ENCODE measurements around the gene PPP1R3G. TPM values are rescaled to one million over a fixed set of nuclear protein-coding genes. Genes with fewer than 3 reads are reported as not detected.

Gene PPP1R3G
- not detected in 2 replicates for total RNA-seq (2014; rRNA removed; shearing (Covaris generic); ENCODE audit: low replicate concordance)

DNA sequence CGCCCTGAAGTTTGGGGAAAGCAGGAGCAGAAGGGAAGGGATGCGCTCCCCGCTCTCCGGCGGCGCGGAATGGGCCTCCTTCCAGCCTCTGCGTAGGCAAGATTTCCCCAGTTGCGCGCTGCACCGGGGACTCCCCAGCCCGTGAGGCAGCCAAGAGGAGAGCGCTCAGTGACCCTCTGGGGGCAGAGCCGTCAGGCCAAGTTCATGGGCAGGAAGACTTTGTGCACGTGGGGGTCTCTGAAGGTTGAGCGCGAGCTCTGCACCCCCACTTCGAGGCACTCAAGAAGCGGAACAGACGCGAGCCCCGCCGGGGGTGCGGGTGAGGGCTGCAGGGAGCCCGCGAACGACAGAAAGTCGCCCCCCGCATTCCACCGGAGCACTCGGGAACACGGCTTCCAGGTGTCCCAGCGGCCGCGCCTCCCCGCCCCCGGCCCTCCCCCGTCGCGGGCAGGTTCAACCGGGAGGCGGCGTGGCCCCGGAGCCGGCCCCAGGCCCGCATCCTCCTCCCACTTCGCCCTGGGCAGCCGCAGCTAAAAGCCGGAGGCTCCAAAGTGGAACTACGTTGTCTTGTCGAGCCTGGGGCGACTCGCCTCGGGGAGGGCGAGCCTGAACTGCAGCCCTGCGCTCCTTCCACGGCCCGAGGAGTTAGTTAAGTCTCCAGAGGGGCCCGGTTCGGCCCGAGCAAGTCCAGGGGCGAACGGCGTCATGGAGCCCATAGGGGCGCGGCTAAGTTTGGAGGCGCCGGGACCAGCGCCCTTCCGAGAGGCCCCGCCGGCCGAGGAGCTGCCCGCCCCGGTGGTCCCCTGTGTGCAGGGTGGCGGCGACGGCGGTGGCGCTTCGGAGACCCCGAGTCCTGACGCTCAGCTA lies at the start of gene PPP1R3G:
Gene PPP1R3G, plus strand, starts transcription at position 561 of the 867 bp plus-strand sequence. Its CDS starts 145 bp downstream, at position 706.
- Histone ChIP-seq H3K9me3 (ENCODE audit: low read length) (no peaks in the 10 kb centered on the region), H3K36me3 (ENCODE audit: insufficient read depth, low read length) (no peaks in the 10 kb centered on the region), H4K20me1 (ENCODE audit: insufficient read depth, low read depth, low read length) (no peaks in the 10 kb centered on the region), H3K4me2 (ENCODE audit: low read depth, low read length, poor library complexity, severe bottlenecking) (no peak within 1 kb of the TSS), H3K9me2 (replicated peaks; ENCODE audit: insufficient read depth, low read length) (no peaks in the 10 kb centered on the region), H3K9ac (ENCODE audit: low read length) (no peak within 1 kb of the TSS), H2AFZ (ENCODE audit: low read length) (no peak within 1 kb of the TSS), H3K4me1 (ENCODE audit: low read length) (no peaks in the 10 kb centered on the region), H3K4me3 (ENCODE audit: low read length) (no peak within 1 kb of the TSS), H3K27ac (ENCODE audit: low read length) (no peak within 1 kb of the TSS), H3K27me3 (ENCODE audit: low read length) (no peaks in the 10 kb centered on the region), H3K79me2 (ENCODE audit: low read length) (no peaks in the 10 kb centered on the region)
- DNase-seq: no peak

DNA sequence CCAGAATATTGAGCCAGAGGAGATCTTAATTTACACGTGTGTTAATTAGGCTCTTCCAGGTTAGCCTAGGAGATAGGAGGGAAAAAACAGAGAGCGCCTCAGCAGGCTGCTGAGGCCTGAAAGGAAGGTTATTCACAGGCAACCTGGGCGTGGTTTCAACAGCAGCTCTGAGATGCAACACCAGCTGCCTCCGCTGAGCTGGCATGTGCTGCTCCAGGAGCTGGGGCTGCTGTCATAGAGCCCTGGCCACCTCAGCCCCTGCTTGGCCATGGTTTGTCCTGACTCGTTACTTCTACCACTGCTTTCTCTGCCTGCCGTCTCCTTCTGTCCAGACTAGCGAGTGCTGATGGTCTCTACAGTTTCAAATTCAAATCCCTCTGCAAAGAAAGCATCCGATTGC lies 48.9 kb upstream of the PPP1R3G start:
- H3K9me2 ChIP-seq (replicated peaks; ENCODE audit: insufficient read depth, low read length): no peaks in the 10 kb centered on the region
- no peaks in the 10 kb centered on the region for H3K79me2 ChIP-seq (ENCODE audit: low read length)
- H2AFZ ChIP-seq (ENCODE audit: low read length): no peak overlapping the region
- no peaks in the 10 kb centered on the region for H3K36me3 ChIP-seq (ENCODE audit: insufficient read depth, low read length)
- no peaks in the 10 kb centered on the region for H3K9me3 ChIP-seq (ENCODE audit: low read length)
- H3K9ac ChIP-seq (ENCODE audit: low read length): no peak overlapping the region
- H3K27me3 ChIP-seq (ENCODE audit: low read length): no peaks in the 10 kb centered on the region
- DNase-seq: no peak
- no peaks in the 10 kb centered on the region for H3K4me1 ChIP-seq (ENCODE audit: low read length)
- no peak overlapping the region for H3K4me3 ChIP-seq (ENCODE audit: low read length)
- H3K27ac ChIP-seq (ENCODE audit: low read length): no peak overlapping the region
- H3K4me2 ChIP-seq (ENCODE audit: low read depth, low read length, poor library complexity, severe bottlenecking): no peak overlapping the region
- no peaks in the 10 kb centered on the region for H4K20me1 ChIP-seq (ENCODE audit: insufficient read depth, low read depth, low read length)

DNA sequence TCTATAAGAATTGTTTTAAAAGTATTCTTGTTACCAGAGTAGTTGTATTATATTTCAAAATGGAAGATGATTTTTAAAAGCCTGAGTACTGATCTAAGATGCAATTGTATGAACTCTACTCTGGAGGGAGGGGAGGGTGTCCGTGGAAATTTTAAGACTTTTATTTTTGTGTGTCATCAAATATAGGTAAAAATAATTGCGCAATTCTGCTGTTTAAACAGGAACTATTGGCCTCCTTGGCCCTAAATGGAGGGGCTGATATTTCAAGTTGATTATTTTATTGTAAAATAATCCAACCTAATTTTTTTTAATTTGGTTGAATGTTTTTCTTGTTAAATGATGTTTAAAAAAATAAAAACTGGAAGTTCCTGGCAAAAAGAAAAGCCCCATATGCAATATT lies 43.2 kb upstream of the PPP1R3G start:
- H4K20me1 ChIP-seq (ENCODE audit: insufficient read depth, low read depth, low read length): no peaks in the 10 kb centered on the region
- H3K4me1 ChIP-seq (ENCODE audit: low read length): no peaks in the 10 kb centered on the region
- no peaks in the 10 kb centered on the region for H3K9me2 ChIP-seq (replicated peaks; ENCODE audit: insufficient read depth, low read length)
- no peaks in the 10 kb centered on the region for H3K27me3 ChIP-seq (ENCODE audit: low read length)
- H2AFZ ChIP-seq (ENCODE audit: low read length): no peak overlapping the region
- DNase-seq: no peak
- no peak overlapping the region for H3K27ac ChIP-seq (ENCODE audit: low read length)
- H3K9ac ChIP-seq (ENCODE audit: low read length): no peak overlapping the region
- H3K4me3 ChIP-seq (ENCODE audit: low read length): no peak overlapping the region
- H3K36me3 ChIP-seq (ENCODE audit: insufficient read depth, low read length): no peaks in the 10 kb centered on the region
- H3K79me2 ChIP-seq (ENCODE audit: low read length): no peaks in the 10 kb centered on the region
- H3K4me2 ChIP-seq (ENCODE audit: low read depth, low read length, poor library complexity, severe bottlenecking): no peak overlapping the region
- no peaks in the 10 kb centered on the region for H3K9me3 ChIP-seq (ENCODE audit: low read length)

- H3K79me2 ChIP-seq (ENCODE audit: low read length): no peaks in the 10 kb centered on the region
- no peak for DNase-seq
- no peaks in the 10 kb centered on the region for H3K4me1 ChIP-seq (ENCODE audit: low read length)
- no peak overlapping the region for H3K27ac ChIP-seq (ENCODE audit: low read length)
- H2AFZ ChIP-seq (ENCODE audit: low read length): no peak overlapping the region
- no peaks in the 10 kb centered on the region for H3K9me3 ChIP-seq (ENCODE audit: low read length)
- H3K27me3 ChIP-seq (ENCODE audit: low read length): no peaks in the 10 kb centered on the region
- H3K4me2 ChIP-seq (ENCODE audit: low read depth, low read length, poor library complexity, severe bottlenecking): no peak overlapping the region
- H3K36me3 ChIP-seq (ENCODE audit: insufficient read depth, low read length): no peaks in the 10 kb centered on the region
- no peaks in the 10 kb centered on the region for H4K20me1 ChIP-seq (ENCODE audit: insufficient read depth, low read depth, low read length)
- H3K4me3 ChIP-seq (ENCODE audit: low read length): no peak overlapping the region
- H3K9me2 ChIP-seq (replicated peaks; ENCODE audit: insufficient read depth, low read length): no peaks in the 10 kb centered on the region
- H3K9ac ChIP-seq (ENCODE audit: low read length): no peak overlapping the region
These were observed 42.7 kb upstream of the PPP1R3G start for GRCh38 chr6:5042436-5042835.

GRCh38 chr6:5044866-5045265 lies 40.3 kb upstream of the PPP1R3G start:
- Histone ChIP-seq H2AFZ (ENCODE audit: low read length) (no peak overlapping the region), H3K9ac (ENCODE audit: low read length) (no peak overlapping the region), H3K36me3 (ENCODE audit: insufficient read depth, low read length) (no peaks in the 10 kb centered on the region), H4K20me1 (ENCODE audit: insufficient read depth, low read depth, low read length) (no peaks in the 10 kb centered on the region), H3K4me2 (ENCODE audit: low read depth, low read length, poor library complexity, severe bottlenecking) (no peak overlapping the region), H3K4me3 (ENCODE audit: low read length) (no peak overlapping the region), H3K79me2 (ENCODE audit: low read length) (no peaks in the 10 kb centered on the region), H3K27ac (ENCODE audit: low read length) (no peak overlapping the region), H3K4me1 (ENCODE audit: low read length) (no peaks in the 10 kb centered on the region), H3K27me3 (ENCODE audit: low read length) (no peaks in the 10 kb centered on the region), H3K9me3 (ENCODE audit: low read length) (no peaks in the 10 kb centered on the region), H3K9me2 (replicated peaks; ENCODE audit: insufficient read depth, low read length) (no peaks in the 10 kb centered on the region)
- no peak for DNase-seq

GRCh38 chr6:5045416-5045815 lies 39.7 kb upstream of the PPP1R3G start:
- Histone ChIP-seq H3K79me2 (ENCODE audit: low read length) (no peaks in the 10 kb centered on the region), H2AFZ (ENCODE audit: low read length) (no peak overlapping the region), H3K27ac (ENCODE audit: low read length) (no peak overlapping the region), H3K4me1 (ENCODE audit: low read length) (no peaks in the 10 kb centered on the region), H4K20me1 (ENCODE audit: insufficient read depth, low read depth, low read length) (no peaks in the 10 kb centered on the region), H3K36me3 (ENCODE audit: insufficient read depth, low read length) (no peaks in the 10 kb centered on the region), H3K27me3 (ENCODE audit: low read length) (no peaks in the 10 kb centered on the region), H3K4me2 (ENCODE audit: low read depth, low read length, poor library complexity, severe bottlenecking) (no peak overlapping the region), H3K9ac (ENCODE audit: low read length) (no peak overlapping the region), H3K4me3 (ENCODE audit: low read length) (no peak overlapping the region), H3K9me3 (ENCODE audit: low read length) (no peaks in the 10 kb centered on the region), H3K9me2 (replicated peaks; ENCODE audit: insufficient read depth, low read length) (no peaks in the 10 kb centered on the region)
- DNase-seq: no peak

DNA sequence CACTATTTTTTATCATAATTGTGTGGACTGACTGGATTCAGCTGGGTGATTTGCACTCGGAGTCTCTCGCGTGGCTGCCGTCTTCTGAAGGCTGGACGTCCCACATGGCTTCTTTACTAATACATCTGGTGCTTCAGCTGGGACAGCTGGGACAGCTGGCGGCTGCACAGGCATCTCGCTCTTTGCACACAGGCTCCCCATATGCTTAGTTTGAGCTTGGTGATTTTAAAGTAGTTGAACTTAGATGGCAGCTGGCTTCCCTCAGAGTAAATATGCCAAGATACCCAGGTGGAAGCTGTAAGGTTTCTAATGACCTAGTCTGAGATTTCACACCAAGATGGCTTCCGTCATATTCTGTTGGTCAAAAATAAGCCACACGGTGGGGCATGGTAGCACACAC lies 38.7 kb upstream of the PPP1R3G start:
- Histone ChIP-seq H3K4me1 (ENCODE audit: low read length) (no peaks in the 10 kb centered on the region), H3K27ac (ENCODE audit: low read length) (no peak overlapping the region), H3K79me2 (ENCODE audit: low read length) (no peaks in the 10 kb centered on the region), H3K9me2 (replicated peaks; ENCODE audit: insufficient read depth, low read length) (no peaks in the 10 kb centered on the region), H3K9me3 (ENCODE audit: low read length) (no peaks in the 10 kb centered on the region; the same call in 1 of the 2 replicates), H3K4me3 (ENCODE audit: low read length) (no peak overlapping the region), H2AFZ (ENCODE audit: low read length) (no peak overlapping the region), H4K20me1 (ENCODE audit: insufficient read depth, low read depth, low read length) (no peaks in the 10 kb centered on the region), H3K36me3 (ENCODE audit: insufficient read depth, low read length) (no peaks in the 10 kb centered on the region), H3K9ac (ENCODE audit: low read length) (no peak overlapping the region), H3K4me2 (ENCODE audit: low read depth, low read length, poor library complexity, severe bottlenecking) (no peak overlapping the region), H3K27me3 (ENCODE audit: low read length) (no peaks in the 10 kb centered on the region)
- no peak for DNase-seq

DNA sequence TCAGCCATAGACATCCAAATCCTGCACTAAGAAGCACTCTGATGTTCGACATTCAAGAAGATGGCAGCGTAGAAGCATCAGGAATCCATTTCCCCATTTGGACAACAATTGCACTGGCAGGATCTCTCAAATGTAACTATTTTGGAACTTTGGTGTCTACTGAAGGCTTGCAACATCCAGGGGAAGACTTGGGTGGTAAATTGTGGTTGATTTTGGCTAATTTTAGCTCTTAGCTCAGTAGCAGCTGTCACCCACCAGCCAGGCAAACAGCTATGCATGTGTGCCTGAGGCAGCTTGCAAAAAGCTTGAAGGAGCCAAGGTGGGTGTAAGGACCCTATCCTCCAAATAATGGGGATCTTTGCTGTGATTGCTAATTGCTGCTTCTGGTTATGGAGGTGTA lies 35.1 kb upstream of the PPP1R3G start:
- H3K79me2 ChIP-seq (ENCODE audit: low read length): no peaks in the 10 kb centered on the region
- H4K20me1 ChIP-seq (ENCODE audit: insufficient read depth, low read depth, low read length): no peaks in the 10 kb centered on the region
- DNase-seq: no peak
- H3K27me3 ChIP-seq (ENCODE audit: low read length): no peaks in the 10 kb centered on the region
- H3K9me3 ChIP-seq (ENCODE audit: low read length): no peaks in the 10 kb centered on the region; the same call in 1 of the 2 replicates
- H3K27ac ChIP-seq (ENCODE audit: low read length): no peak overlapping the region
- H3K4me3 ChIP-seq (ENCODE audit: low read length): no peak overlapping the region
- H3K4me1 ChIP-seq (ENCODE audit: low read length): no peaks in the 10 kb centered on the region
- no peak overlapping the region for H3K4me2 ChIP-seq (ENCODE audit: low read depth, low read length, poor library complexity, severe bottlenecking)
- no peaks in the 10 kb centered on the region for H3K36me3 ChIP-seq (ENCODE audit: insufficient read depth, low read length)
- no peak overlapping the region for H2AFZ ChIP-seq (ENCODE audit: low read length)
- H3K9me2 ChIP-seq (replicated peaks; ENCODE audit: insufficient read depth, low read length): no peaks in the 10 kb centered on the region
- no peak overlapping the region for H3K9ac ChIP-seq (ENCODE audit: low read length)
